Mesenchymal stem cell (in vitro differentiated cells and primary cell): Measurements from ENCODE around the gene KRTAP4-3.
"Not testable (repeated sequence)": the region's sequence is repeated elsewhere in the genome, so short reads cannot be mapped to it uniquely, and the experiment has no call there.

Source experiments
- DNase-seq: peaks from one replicate; pipeline ENCODE4 v3.0.0-alpha.2; 2013
- H2AFZ ChIP-seq: one replicate; pipeline ENCODE4 v1.6.1; 2013; ENCODE audit warnings: low read depth, mild to moderate bottlenecking, control low read depth, inconsistent platforms, low read length, moderate library complexity
- H2AK5ac ChIP-seq: 2 replicates; pipeline ENCODE4 v1.6.1; 2013; ENCODE audit warnings: low read length, moderate library complexity, mild to moderate bottlenecking, inconsistent platforms; ENCODE audit not compliant: severe bottlenecking
- H2BK120ac ChIP-seq: one replicate; pipeline ENCODE4 v1.6.1; 2013; ENCODE audit warnings: low read depth, mild to moderate bottlenecking, inconsistent platforms, low read length, moderate library complexity
- H2BK12ac ChIP-seq, 2 experiments: one replicate each; pipeline ENCODE4 v1.6.1; 2013; ENCODE audit warnings: inconsistent platforms in 2 of 2, low read length in 2 of 2, mild to moderate bottlenecking in 2 of 2, moderate library complexity in 2 of 2, control low read depth in 1 of 2
- H2BK15ac ChIP-seq: one replicate; pipeline ENCODE4 v1.6.1; 2013; ENCODE audit warnings: mild to moderate bottlenecking, low read depth, inconsistent platforms; ENCODE audit not compliant: poor library complexity, severe bottlenecking
- H2BK5ac ChIP-seq: 2 replicates; pipeline ENCODE4 v1.6.1; 2013; ENCODE audit warnings: low read depth, mild to moderate bottlenecking, low read length, control low read depth, inconsistent platforms; ENCODE audit not compliant: poor library complexity, severe bottlenecking
- H3K14ac ChIP-seq, 2 experiments: one replicate each; pipeline ENCODE4 v1.6.1; 2013; ENCODE audit warnings: inconsistent platforms in 2 of 2, low read length in 2 of 2, control low read depth in 1 of 2, mild to moderate bottlenecking in 1 of 2, moderate library complexity in 1 of 2
- H3K18ac ChIP-seq, 2 experiments: one replicate each; pipeline ENCODE4 v1.6.1; 2013; ENCODE audit warnings: inconsistent platforms in 2 of 2, low read length in 2 of 2, control low read depth in 1 of 2, low read depth in 1 of 2, mild to moderate bottlenecking in 1 of 2
- H3K23ac ChIP-seq, 2 experiments: one replicate each; pipeline ENCODE4 v1.6.1; 2013; ENCODE audit warnings: inconsistent platforms in 2 of 2, low read length in 2 of 2, mild to moderate bottlenecking in 2 of 2, moderate library complexity in 2 of 2, control low read depth in 1 of 2
- H3K27ac ChIP-seq: 2 replicates; pipeline ENCODE4 v1.5.1; 2013; ENCODE audit warnings: mild to moderate bottlenecking, moderate library complexity, low read length, control low read depth, inconsistent platforms; ENCODE audit not compliant: poor library complexity, severe bottlenecking
- H3K27me3 ChIP-seq, 2 experiments: 2 replicates each; pipeline versions ENCODE4 v1.6.1 to v1.7.0; 2013; ENCODE audit warnings: low read length in 2 of 2, mild to moderate bottlenecking in 2 of 2, moderate library complexity in 2 of 2, control low read depth in 1 of 2, inconsistent platforms in 1 of 2; ENCODE audit not compliant: control insufficient read depth in 1 of 2, insufficient read depth in 1 of 2
- H3K36me3 ChIP-seq, 2 experiments: 2 replicates each; pipeline versions ENCODE4 v1.6.1 to v1.7.0; 2013; ENCODE audit warnings: low read length in 2 of 2, control low read depth in 1 of 2, inconsistent platforms in 1 of 2, low read depth in 1 of 2, mild to moderate bottlenecking in 1 of 2; ENCODE audit not compliant: insufficient read depth in 2 of 2, control insufficient read depth in 1 of 2
- H3K4ac ChIP-seq, 2 experiments: one replicate each; pipeline ENCODE4 v1.6.1; 2013; ENCODE audit warnings: inconsistent platforms in 2 of 2, low read length in 2 of 2, mild to moderate bottlenecking in 2 of 2, moderate library complexity in 2 of 2, control low read depth in 1 of 2, low read depth in 1 of 2
- H3K4me1 ChIP-seq: 2 replicates; pipeline ENCODE4 v1.6.1; 2013; ENCODE audit warnings: low read depth, low read length, control low read depth; ENCODE audit not compliant: control insufficient read depth, insufficient read depth
- H3K4me2 ChIP-seq: 2 replicates; pipeline ENCODE4 v1.6.1; 2013; ENCODE audit warnings: low read length, mild to moderate bottlenecking, inconsistent platforms; ENCODE audit not compliant: poor library complexity, severe bottlenecking
- H3K4me3 ChIP-seq, 2 experiments: 2 replicates each; pipeline versions ENCODE4 v1.5.1 to v1.7.0; 2013; ENCODE audit warnings: low read length in 2 of 2, mild to moderate bottlenecking in 2 of 2, control low read depth in 1 of 2, low read depth in 1 of 2; ENCODE audit not compliant: insufficient read depth in 1 of 2
- H3K79me1 ChIP-seq: replicated peaks from 2 replicates; pipeline ENCODE4 v1.6.1; 2013; ENCODE audit warnings: mild to moderate bottlenecking, control low read depth, low read length, inconsistent platforms; ENCODE audit not compliant: poor library complexity, severe bottlenecking
- H3K9ac ChIP-seq: 2 replicates; pipeline ENCODE4 v1.7.0; 2013; ENCODE audit warnings: mild to moderate bottlenecking, low read length, moderate library complexity
- H3K9me3 ChIP-seq: 2 replicates; pipeline ENCODE4 v1.7.0; 2013; ENCODE audit warnings: mild to moderate bottlenecking, low read length; ENCODE audit not compliant: control insufficient read depth
- H4K8ac ChIP-seq: one replicate; pipeline ENCODE4 v1.6.1; 2013; ENCODE audit warnings: inconsistent platforms, mild to moderate bottlenecking, low read length, moderate library complexity
- H4K91ac ChIP-seq: one replicate; pipeline ENCODE4 v1.6.1; 2013; ENCODE audit warnings: mild to moderate bottlenecking, low read length, inconsistent platforms
- WGBS: methylation state at CpG from one replicate; pipeline ENCODE4 v1.1.7; 2013; ENCODE audit warnings: mixed read lengths; 5-methylcytosine and 5-hydroxymethylcytosine counted together

KRTAP4-3 gene

DNA sequence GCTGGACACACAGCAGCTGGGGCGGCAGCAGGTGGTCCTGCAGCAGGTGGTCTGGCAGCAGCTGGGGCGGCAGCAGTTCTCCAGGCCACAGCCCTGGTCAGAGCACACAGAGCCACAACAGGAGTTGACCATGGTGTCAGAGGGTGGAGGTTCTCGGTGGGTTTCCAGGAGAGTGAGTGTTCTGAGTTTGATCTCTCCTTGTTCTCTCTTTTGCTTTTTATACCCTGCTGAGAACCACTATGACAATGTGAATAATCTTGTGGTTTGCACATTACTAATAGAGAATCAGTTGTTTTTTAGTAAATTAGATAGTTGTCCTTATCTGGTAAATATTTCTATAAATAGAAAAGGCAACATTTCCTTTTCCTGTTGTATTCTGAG lies 44.0 kb downstream of the KRTAP4-3 start, which contains the start of gene KRTAP4-12:
TSS of gene KRTAP4-12 (minus strand) at position 192 of the 381 bp plus-strand sequence. CDS start at position 132, 60 bp downstream.
- H3K4ac ChIP-seq, H3K14ac ChIP-seq, H3K4me1 ChIP-seq, H3K27me3 ChIP-seq, H2BK12ac ChIP-seq, H2AK5ac ChIP-seq, H3K36me3 ChIP-seq, H3K79me1 ChIP-seq, H3K9me3 ChIP-seq, H2BK120ac ChIP-seq, H3K9ac ChIP-seq, H2AFZ ChIP-seq, H3K4me2 ChIP-seq, H3K23ac ChIP-seq, H3K4me3 ChIP-seq, H4K91ac ChIP-seq, H2BK5ac ChIP-seq, H4K8ac ChIP-seq, DNase-seq, H2BK15ac ChIP-seq, H3K27ac ChIP-seq, H3K18ac ChIP-seq: not testable (repeated sequence)
- 88% methylated on average over 2 of the region's 3 CpGs for WGBS

DNA sequence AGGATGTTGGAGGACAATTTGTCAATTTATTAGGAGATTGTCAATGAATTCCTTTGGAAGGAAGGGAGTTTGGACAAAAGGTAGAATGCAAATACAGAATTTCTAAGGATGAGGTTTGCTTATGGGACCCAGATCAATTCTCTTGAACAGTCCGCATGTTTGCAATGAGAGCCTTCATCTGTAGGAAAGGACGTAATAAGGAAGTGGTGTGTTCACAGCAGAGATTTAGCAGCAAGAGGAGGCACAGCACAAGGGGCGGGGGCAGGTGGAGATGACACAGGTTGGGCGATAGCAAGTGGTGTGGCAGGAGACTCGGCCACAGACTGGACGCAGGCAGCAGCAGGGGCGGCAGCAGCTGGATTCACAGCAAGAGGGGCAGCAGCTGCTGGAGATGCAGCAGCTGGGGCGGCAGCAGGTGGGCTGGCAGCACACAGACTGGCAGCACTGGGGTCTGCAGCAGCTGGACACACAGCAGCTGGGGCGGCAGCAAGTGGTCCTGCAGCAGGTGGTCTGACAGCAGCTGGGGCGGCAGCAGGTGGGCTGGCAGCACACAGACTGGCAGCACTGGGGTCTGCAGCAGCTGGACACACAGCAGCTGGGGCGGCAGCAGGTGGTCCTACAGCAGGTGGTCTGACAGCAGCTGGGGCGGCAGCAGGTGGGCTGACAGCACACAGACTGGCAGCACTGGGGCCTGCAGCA lies 44.6 kb downstream of the KRTAP4-3 start:
- H3K27ac ChIP-seq, H3K18ac ChIP-seq, H3K4me3 ChIP-seq, H3K27me3 ChIP-seq, H2BK5ac ChIP-seq, H3K4ac ChIP-seq, H3K36me3 ChIP-seq, H3K79me1 ChIP-seq, H3K14ac ChIP-seq, H2BK15ac ChIP-seq, H2AFZ ChIP-seq, H4K8ac ChIP-seq, H2BK12ac ChIP-seq, H2BK120ac ChIP-seq, H3K9me3 ChIP-seq, H3K4me2 ChIP-seq, DNase-seq, H3K9ac ChIP-seq, H4K91ac ChIP-seq, H2AK5ac ChIP-seq, H3K4me1 ChIP-seq, H3K23ac ChIP-seq: not testable (repeated sequence)
- 95% methylated on average over 12 of the region's 12 CpGs for WGBS

DNA sequence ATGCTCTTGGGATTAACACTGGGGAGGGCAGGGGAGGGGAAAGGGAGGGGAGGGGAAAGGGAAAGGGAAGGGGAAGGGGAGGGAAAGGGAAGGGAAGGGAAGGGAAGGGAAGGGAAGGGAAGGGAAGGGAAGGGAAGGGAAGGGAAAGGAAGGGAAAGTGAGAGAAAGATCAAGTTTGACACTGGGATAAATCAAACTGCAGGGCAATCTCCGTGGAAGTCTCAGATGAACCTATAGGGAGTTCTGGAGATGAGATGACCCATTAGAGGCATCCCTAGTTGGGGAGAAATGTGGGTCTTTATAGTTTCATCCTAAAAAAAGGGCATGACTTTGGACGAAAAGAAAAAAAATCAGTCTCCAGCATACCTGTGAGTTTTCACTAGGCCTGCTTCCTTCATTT lies 46.3 kb downstream of the KRTAP4-3 start:
- Histone ChIP-seq H3K9me3 (no peaks in the 10 kb centered on the region), H2BK5ac (no peak overlapping the region), H3K9ac (no peak overlapping the region), H3K18ac (no peak overlapping the region), H3K23ac (no peak overlapping the region), H3K27me3 (no peaks in the 10 kb centered on the region), H3K36me3 (no peaks in the 10 kb centered on the region), H4K8ac (no peak overlapping the region), H3K4ac (no peak overlapping the region), H3K79me1 (no peaks in the 10 kb centered on the region), H2BK12ac (no peak overlapping the region), H3K4me3 (no peak overlapping the region), H2AFZ (no peak overlapping the region), H2AK5ac (no peak overlapping the region), H3K4me2 (no peak overlapping the region), H3K14ac (no peak overlapping the region), H2BK15ac (no peak overlapping the region), H3K27ac (no peak overlapping the region), H3K4me1 (peaks cover 7% of the 10 kb centered on the region), H2BK120ac (no peak overlapping the region), H4K91ac (no peak overlapping the region)
- DNase-seq, result no peak
- WGBS, result 67% methylated on average over 1 of the region's 2 CpGs

DNA sequence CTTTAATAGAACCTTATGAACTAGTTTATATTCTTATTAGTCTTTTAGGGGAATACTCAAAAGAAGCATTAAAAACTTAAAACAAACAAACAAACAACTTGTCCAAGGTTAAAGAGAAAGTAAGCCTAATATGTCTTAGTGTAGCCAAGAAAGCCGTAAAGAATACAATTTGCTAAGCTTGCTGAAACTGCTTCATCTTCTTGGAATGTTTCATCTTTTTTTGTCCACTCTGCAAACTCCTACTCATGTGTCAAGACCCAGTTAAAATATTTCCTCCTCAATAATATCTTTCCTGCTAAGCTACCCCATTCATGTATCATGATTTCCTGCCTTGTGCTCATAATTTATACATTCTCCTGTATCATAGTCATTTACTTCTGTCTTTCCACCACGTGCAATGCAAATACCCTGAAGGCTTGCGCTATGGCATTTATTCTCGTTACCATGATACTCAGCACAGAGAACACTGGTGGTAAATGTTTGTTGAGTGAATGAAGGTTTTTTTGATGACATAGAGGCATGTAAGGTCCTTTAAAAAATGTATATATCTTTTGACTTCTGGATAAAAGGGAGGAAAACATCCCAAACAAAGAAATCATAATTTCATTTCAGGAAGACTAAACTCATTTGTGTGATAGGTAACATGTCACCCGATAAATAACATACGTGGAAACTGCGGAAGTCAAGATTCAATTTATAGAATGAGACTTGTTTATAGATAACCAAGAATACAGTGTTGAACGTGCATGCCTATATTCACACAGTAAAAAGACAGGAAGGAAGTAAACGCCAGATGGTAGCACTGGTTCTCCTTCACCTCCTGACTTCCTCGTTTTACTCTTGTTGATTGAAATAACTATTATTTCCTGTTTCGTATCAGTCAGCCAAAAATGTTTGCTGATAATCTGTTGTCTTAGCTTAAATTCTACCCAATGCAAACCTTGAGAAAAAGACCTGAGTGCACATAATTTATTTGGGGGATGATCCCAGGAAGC lies 48.0 kb downstream of the KRTAP4-3 start:
- WGBS, result 60% methylated on average over 5 of the region's 11 CpGs

More for the DNA sequence above, 48.0 kb downstream of the KRTAP4-3 start:
- H2BK5ac ChIP-seq, H2AFZ ChIP-seq, H4K8ac ChIP-seq, H3K27me3 ChIP-seq, H3K4ac ChIP-seq, H3K14ac ChIP-seq, H3K4me1 ChIP-seq, H3K4me3 ChIP-seq, H3K18ac ChIP-seq, H2BK12ac ChIP-seq, H3K23ac ChIP-seq, H3K4me2 ChIP-seq, H4K91ac ChIP-seq, H3K9ac ChIP-seq, H3K36me3 ChIP-seq, H2BK120ac ChIP-seq, H2BK15ac ChIP-seq, H3K27ac ChIP-seq, H3K9me3 ChIP-seq, H3K79me1 ChIP-seq: not testable (repeated sequence)
- DNase-seq, result peak; percentile 14
- H2AK5ac ChIP-seq, result peak overlapping the region; percentile 56
